K562 (cell line): ENCODE measurements around the gene TDRD6.

Source experiments
- CBX8 ChIP-seq: fragments of 200-600 bp; sonication (generic); IDR thresholded peaks from 2 replicates; pipeline ENCODE4 v1.6.1; 2012; ENCODE audit warnings: borderline replicate concordance, mixed run types, low read depth, mild to moderate bottlenecking, moderate library complexity, mixed read lengths, low read length, control low read depth, inconsistent platforms; ENCODE audit not compliant: poor library complexity, severe bottlenecking; ENCODE audit errors: extremely low read depth
- CLOCK ChIP-seq: fragments of 250-450 bp; sonication (Bioruptor Pico); IDR thresholded peaks from 2 replicates; pipeline ENCODE4 v1.4.0; 2020; ENCODE audit warnings: mild to moderate bottlenecking, moderate library complexity, borderline replicate concordance
- CTCF ChIP-seq, 3 experiments: IDR thresholded peaks in 2 of 3; conservative IDR thresholded peaks in 1 of 3; 2 replicates each; pipeline ENCODE4 v1.5.1; 2011 to 2012; ENCODE audit warnings: low read length in 3 of 3, mild to moderate bottlenecking in 3 of 3, control low read depth in 2 of 3, improper control_type of control experiment in 1 of 3, inconsistent platforms in 1 of 3, low read depth in 1 of 3, mixed read lengths in 1 of 3, moderate library complexity in 1 of 3; ENCODE audit not compliant: insufficient read depth in 2 of 3
- ELF1 ChIP-seq: fragments of 200-800 bp; sonication (Bioruptor generic); IDR thresholded peaks from 2 replicates; pipeline ENCODE4 v1.6.1; 2016; ENCODE audit warnings: missing genetic modification characterization, missing compliant biosample characterization
- ELK1 ChIP-seq: sonication (generic); formaldehyde crosslinking; IDR thresholded peaks from 2 replicates; pipeline ENCODE4 v1.8.1; 2022; ENCODE audit warnings: missing genetic modification reagents
- GTF2A2 ChIP-seq: IDR thresholded peaks from 2 replicates; pipeline ENCODE4 v1.6.1; 2016; ENCODE audit warnings: mild to moderate bottlenecking, missing genetic modification characterization, missing compliant biosample characterization
- MXD1 ChIP-seq: fragments of 250-450 bp; sonication (Bioruptor Pico); IDR thresholded peaks from 2 replicates; pipeline ENCODE4 v1.8.0; 2021; ENCODE audit warnings: borderline replicate concordance, mild to moderate bottlenecking, moderate library complexity; ENCODE audit not compliant: poor library complexity, severe bottlenecking
- THAP7 ChIP-seq: fragments of 250-450 bp; sonication (Bioruptor Pico); IDR thresholded peaks from 2 replicates; pipeline ENCODE4 v1.5.0; 2021
- ZBTB8A ChIP-seq: fragments of 450-650 bp; IDR thresholded peaks from 2 replicates; pipeline ENCODE4 v1.6.1; 2018; ENCODE audit warnings: mild to moderate bottlenecking, moderate library complexity; ENCODE audit not compliant: partially characterized antibody
- ZC3H4 ChIP-seq: sonication (generic); formaldehyde crosslinking; IDR thresholded peaks from 2 replicates; pipeline ENCODE4 v1.9.0; 2021; ENCODE audit warnings: missing genetic modification reagents, borderline replicate concordance
- ZNF12 ChIP-seq: sonication (generic); formaldehyde crosslinking; IDR thresholded peaks from 2 replicates; pipeline ENCODE4 v1.4.0; 2020; ENCODE audit warnings: mild to moderate bottlenecking, missing genetic modification reagents
- ZNF79 ChIP-seq: fragments of 250-450 bp; sonication (Bioruptor Pico); IDR thresholded peaks from 2 replicates; pipeline ENCODE4 v1.4.0; 2020; ENCODE audit warnings: low read depth, mild to moderate bottlenecking, moderate library complexity

GRCh38 chr6:46715141-46715540 lies 27.5 kb downstream of the TDRD6 start:
- TF ChIP-seq THAP7 = no peak
- TF ChIP-seq ZNF12 = no peak
- no peak for TF ChIP-seq ZBTB8A
- no peak for TF ChIP-seq CTCF (IDR thresholded peaks at IDR 0.05 in 2 of 3, conservative IDR thresholded peaks at IDR 0.05 in 1 of 3; ENCODE audit: insufficient read depth in 2 of 3, low read depth in 1 of 3, low read length in 3 of 3)
- TF ChIP-seq ZC3H4 (CRISPR knock-in tag) = no peak
- TF ChIP-seq CLOCK (CRISPR knock-in tag) = no peak
- TF ChIP-seq ELF1 (tag) = no peak
- TF ChIP-seq CBX8 = no peak
- no peak for TF ChIP-seq MXD1 (CRISPR knock-in tag)
- TF ChIP-seq GTF2A2 (tag) = no peak
- TF ChIP-seq ZNF79 = no peak
- no peak for TF ChIP-seq ELK1 (CRISPR knock-in tag)
